Psoas muscle (tissue), 8 donors: Measurements from ENCODE around the gene SYNE2. TPM values are rescaled to one million over a fixed set of nuclear protein-coding genes. Genes with fewer than 3 reads are reported as not detected.

ENCODE experiments used
- ATAC-seq, 4 donors: fragments of 200-7000 bp; cut with Tn5 transposase; one replicate each; pipeline ENCODE4 v1.9.1; 2020; ENCODE audit warnings: moderate library complexity in 3 of 4, mild to moderate bottlenecking in 2 of 4
- DNase-seq, 2 donors: peaks; one replicate each; pipeline ENCODE4 v3.0.0-alpha.2; 2020
- H3K27ac ChIP-seq: fragments of 200-600 bp; one replicate; pipeline ENCODE4 v1.8.0; 2022
- H3K27me3 ChIP-seq, 3 donors: fragments of 200-600 bp in 1 of 3; one replicate each; pipeline versions ENCODE4 v1.6.1 to v1.8.0; 2013 to 2022; ENCODE audit warnings: low read length in 2 of 3, mild to moderate bottlenecking in 2 of 3, moderate library complexity in 1 of 3; ENCODE audit not compliant: insufficient read depth in 3 of 3
- H3K36me3 ChIP-seq, 2 donors: fragments of 200-600 bp in 1 of 2; one replicate each; pipeline versions ENCODE4 v1.6.1 to v1.8.0; 2013 to 2022; ENCODE audit warnings: low read depth in 1 of 2, mild to moderate bottlenecking in 1 of 2, moderate library complexity in 1 of 2; ENCODE audit not compliant: insufficient read depth in 1 of 2
- H3K4me1 ChIP-seq: fragments of 200-600 bp; one replicate; pipeline ENCODE4 v1.8.0; 2022
- H3K4me3 ChIP-seq: fragments of 200-600 bp; one replicate; pipeline ENCODE4 v1.8.0; 2022; ENCODE audit warnings: mild to moderate bottlenecking
- H3K9me3 ChIP-seq: fragments of 200-600 bp; one replicate; pipeline ENCODE4 v1.8.0; 2022
- CTCF ChIP-seq: fragments of 200-600 bp; IDR thresholded peaks from one replicate; pipeline ENCODE4 v1.8.0; 2022; ENCODE audit warnings: antibody characterized with exemption
- WGBS, 3 donors: extraction: QIAGEN DNeasy Blood & Tissue Kit; methylation state at CpG; one replicate each; pipeline versions ENCODE4 v1.1.6 to v1.1.7; 2013; 5-methylcytosine and 5-hydroxymethylcytosine counted together
- intact Hi-C, 2 donors: fragments of 100-400 bp; cut with DNase I; formaldehyde crosslinking; loops; one replicate each; pipeline versions ENCODE4 v1.11.0 to v1.14.2; 2022
- polyA plus RNA-seq, 3 donors: library from polyadenylated mRNA; stranded (reverse); fragments of 200-250 nt; gene quantifications; one replicate each; pipeline ENCODE4 v1.2.3, GENCODE V29; 2013
- total RNA-seq, 4 donors: library from RNA; stranded (reverse); fragmentation: NEBNext Ultra II Directional in 2 of 4; extraction: Animal tissue kit (Norgen Biotek cat#: 25700) in 2 of 4; gene quantifications; one replicate each; pipeline versions ENCODE4 v1.2.1 to v1.2.4, GENCODE V29; 2021 to 2023
- donor health status: healthy with polysubstance abuse.
- donor health status: DM: no; HTN: no; CAD: no; lungs with moderate emphysema.
- donor health status: Bipolar disorder and iron deficiency.
- donor health status: healthy.
- donor health status: DM: yes; HTN: yes; CAD: no.
- donor health status: DM: no; HTN: no; CAD: no.
- donor health status: DM: no; HTN: no; CAD: no.
- donor health status: DM: yes; HTN: yes; CAD: no.

SYNE2 gene
- total and polyA plus RNA-seq, 7 donors = 23.0 to 239 (median 150) TPM

- WGBS, 3 donors = 41 to 51% (median 42%) methylated on average over 2 of the region's 2 CpGs
- DNase-seq = no peak
- no peak for ATAC-seq
- Histone ChIP-seq H3K27ac (peak overlapping the region; percentile 59), H3K4me3 (no peak overlapping the region), H3K36me3 (peaks cover 0 to 24% of the 10 kb centered on the region in 2 donors), H3K9me3 (no peaks in the 10 kb centered on the region), H3K27me3 (no peaks in the 10 kb centered on the region), H3K4me1 (peaks cover 39% of the 10 kb centered on the region)
- intact Hi-C loops = no loop called here
- no peak for TF ChIP-seq CTCF
Observed at GRCh38 chr14:64195199-64195598, 342.4 kb downstream of the SYNE2 start.

- no peak for DNase-seq
- H3K27ac ChIP-seq = no peak overlapping the region
Observed at GRCh38 chr14:64196056-64196455, 343.3 kb downstream of the SYNE2 start.

DNA sequence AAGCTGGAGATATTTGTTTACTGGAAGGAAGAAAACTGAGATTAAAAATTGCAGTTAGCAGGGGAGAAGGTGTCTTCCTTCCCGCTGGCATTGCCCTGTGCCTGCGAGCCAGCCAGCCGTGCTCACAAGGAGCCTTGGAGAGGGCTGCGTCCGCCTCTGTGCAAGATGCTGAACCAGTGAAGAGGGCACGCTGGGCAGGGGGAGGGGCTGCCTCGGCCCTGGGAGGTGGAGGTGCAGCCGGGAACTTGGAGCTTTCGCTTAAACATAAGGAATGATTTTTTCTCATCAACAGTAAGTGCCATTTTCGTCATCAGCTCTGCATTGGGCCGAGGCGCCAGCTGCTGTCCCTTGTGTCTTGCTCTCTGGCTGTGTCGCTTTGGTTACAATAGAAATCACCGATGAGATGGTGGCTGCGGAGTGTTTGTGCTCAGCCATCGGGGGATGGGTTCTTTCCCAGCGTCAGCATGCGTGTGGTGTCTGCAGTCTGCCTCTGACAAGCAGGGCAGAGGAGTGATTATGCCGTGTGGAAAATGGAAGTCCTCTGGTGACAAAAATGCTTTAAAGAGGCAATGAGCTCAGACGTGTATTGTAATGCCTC lies 344.1 kb downstream of the SYNE2 start:
- ATAC-seq (peak; percentile 62 to 70 (median 66)), DNase-seq (no peak)
- H3K27ac ChIP-seq = peak overlapping the region; percentile 64
- intact Hi-C loops = no loop called here
- H3K27me3 ChIP-seq = no peaks in the 10 kb centered on the region
- peaks cover 47% of the 10 kb centered on the region for H3K4me1 ChIP-seq
- no peaks in the 10 kb centered on the region for H3K9me3 ChIP-seq
- peak overlapping the region; percentile 52 for H3K4me3 ChIP-seq
- TF ChIP-seq CTCF = no peak
- WGBS, 3 donors = 14 to 33% (median 20%) methylated on average over 20 of the region's 20 CpGs
- H3K36me3 ChIP-seq = peaks cover 0 to 8% of the 10 kb centered on the region in 2 donors

More at GRCh38 chr14:64196056-64196455, 343.3 kb downstream of the SYNE2 start:
- intact Hi-C loops = no loop called here
- no peak for TF ChIP-seq CTCF
- H3K9me3 ChIP-seq = no peaks in the 10 kb centered on the region
- peaks cover 0 to 15% of the 10 kb centered on the region in 2 donors for H3K36me3 ChIP-seq
- no peak for ATAC-seq
- H3K27me3 ChIP-seq = no peaks in the 10 kb centered on the region
- no peak overlapping the region for H3K4me3 ChIP-seq
- H3K4me1 ChIP-seq = peaks cover 47% of the 10 kb centered on the region
- 70 to 78% (median 77%) methylated on average over 5 of the region's 5 CpGs for WGBS, 3 donors

GRCh38 chr14:64197996-64198395 lies 345.2 kb downstream of the SYNE2 start:
- TF ChIP-seq CTCF = no peak
- no peak for ATAC-seq
- Histone ChIP-seq H3K27ac (peak overlapping the region; percentile 64), H3K4me3 (no peak overlapping the region), H3K9me3 (no peaks in the 10 kb centered on the region), H3K36me3 (peaks cover 0 to 5% of the 10 kb centered on the region in 2 donors), H3K27me3 (no peaks in the 10 kb centered on the region), H3K4me1 (peaks cover 47% of the 10 kb centered on the region)
- 66 to 85% (median 75%) methylated on average over 3 of the region's 3 CpGs for WGBS, 3 donors
- DNase-seq = no peak
- intact Hi-C loops = no loop called here

DNA sequence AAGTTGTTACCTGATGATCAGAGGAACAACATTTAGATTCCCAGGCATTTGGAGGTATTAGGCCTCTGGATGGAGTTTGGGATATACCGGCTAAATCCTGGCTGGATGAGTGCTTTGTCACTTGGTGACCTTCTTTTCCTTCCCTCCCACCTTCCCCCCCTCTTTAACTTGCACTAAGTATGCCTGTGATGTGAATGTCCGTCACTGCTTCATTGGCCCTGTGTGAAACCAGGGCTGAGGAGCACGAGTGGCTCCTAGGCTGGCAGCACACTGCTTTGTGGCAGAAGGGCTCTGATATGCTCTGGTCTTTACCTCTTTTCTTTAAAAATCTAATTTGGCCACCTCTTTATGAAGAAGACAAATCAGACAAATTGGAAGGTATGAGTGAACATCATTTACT lies 345.7 kb downstream of the SYNE2 start:
- intact Hi-C loops = no loop called here
- Histone ChIP-seq H3K27me3 (no peaks in the 10 kb centered on the region), H3K4me1 (peaks cover 47% of the 10 kb centered on the region), H3K36me3 (peaks cover 0 to 10% of the 10 kb centered on the region in 2 donors), H3K4me3 (no peak overlapping the region), H3K9me3 (no peaks in the 10 kb centered on the region), H3K27ac (peak overlapping the region; percentile 64)
- no peak for TF ChIP-seq CTCF
- WGBS, 3 donors = 59 to 92% (median 67%) methylated on average over 3 of the region's 3 CpGs
- no peak for DNase-seq
- ATAC-seq = peak in 1 of 4 donors; percentile 6
